ENCODE measurements around the gene DOCK7.

DNA sequence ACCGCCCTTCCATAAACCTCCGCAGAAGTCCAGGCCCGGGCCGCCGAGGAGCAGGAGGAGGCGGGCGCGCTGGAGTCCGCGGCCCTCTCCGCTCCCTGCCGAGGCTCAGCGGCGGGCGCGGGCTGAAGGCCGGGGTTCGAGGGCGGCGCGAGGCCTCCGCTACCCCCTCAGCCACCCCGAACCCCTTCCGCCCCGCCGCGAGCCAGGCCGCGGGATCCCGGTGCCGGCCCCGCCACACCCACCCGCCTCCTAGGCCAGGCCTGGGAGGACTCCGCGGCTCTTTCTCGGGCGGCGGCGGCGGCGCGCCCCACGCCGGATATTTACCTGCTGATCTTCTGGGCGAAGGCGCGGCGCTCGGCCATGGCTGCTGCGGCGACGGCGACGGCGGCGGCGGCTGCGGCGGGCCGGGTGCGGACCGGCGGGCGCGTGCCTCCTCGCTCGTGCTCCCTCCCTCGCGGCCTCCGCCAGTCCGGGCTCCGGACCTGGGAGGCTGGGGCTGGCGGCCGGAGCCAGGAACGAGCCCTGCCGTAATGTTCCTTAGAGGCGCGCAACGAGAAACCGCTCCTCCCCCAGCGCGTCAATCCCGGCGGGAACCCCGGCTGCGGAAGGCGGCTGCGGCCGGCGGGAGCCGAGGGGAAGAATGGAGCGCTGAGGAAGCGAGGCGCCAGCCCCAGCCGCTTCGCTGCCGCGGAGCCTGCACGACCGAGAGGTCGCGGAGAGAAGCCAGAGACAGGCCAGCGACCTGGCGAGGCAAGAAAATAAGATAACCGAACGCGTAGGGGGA lies at the start of gene DOCK7:
- TF ChIP-seq, protein P1, sequence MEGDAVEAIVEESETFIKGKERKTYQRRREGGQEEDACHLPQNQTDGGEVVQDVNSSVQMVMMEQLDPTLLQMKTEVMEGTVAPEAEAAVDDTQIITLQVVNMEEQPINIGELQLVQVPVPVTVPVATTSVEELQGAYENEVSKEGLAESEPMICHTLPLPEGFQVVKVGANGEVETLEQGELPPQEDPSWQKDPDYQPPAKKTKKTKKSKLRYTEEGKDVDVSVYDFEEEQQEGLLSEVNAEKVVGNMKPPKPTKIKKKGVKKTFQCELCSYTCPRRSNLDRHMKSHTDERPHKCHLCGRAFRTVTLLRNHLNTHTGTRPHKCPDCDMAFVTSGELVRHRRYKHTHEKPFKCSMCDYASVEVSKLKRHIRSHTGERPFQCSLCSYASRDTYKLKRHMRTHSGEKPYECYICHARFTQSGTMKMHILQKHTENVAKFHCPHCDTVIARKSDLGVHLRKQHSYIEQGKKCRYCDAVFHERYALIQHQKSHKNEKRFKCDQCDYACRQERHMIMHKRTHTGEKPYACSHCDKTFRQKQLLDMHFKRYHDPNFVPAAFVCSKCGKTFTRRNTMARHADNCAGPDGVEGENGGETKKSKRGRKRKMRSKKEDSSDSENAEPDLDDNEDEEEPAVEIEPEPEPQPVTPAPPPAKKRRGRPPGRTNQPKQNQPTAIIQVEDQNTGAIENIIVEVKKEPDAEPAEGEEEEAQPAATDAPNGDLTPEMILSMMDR (IDR thresholded peaks at IDR 0.05): no peak
- TF ChIP-seq POLR2A (IDR thresholded peaks at IDR 0.05): peak in 1 of 2 donors; percentile 59
